HFF-Myc (cell line): ENCODE results near the gene MAST4.
"Not testable (repeated sequence)": the region's sequence is repeated elsewhere in the genome, so short reads cannot be mapped to it uniquely, and the experiment has no call there.

Experiments
- DNase-seq: peaks from one replicate; pipeline ENCODE4 v3.0.0-alpha.2; 2011; ENCODE audit warnings: low read depth; ENCODE audit errors: extremely low read depth
- H3K4me3 ChIP-seq: replicated peaks from 2 replicates; pipeline ENCODE4 v1.5.1; 2011; ENCODE audit warnings: low read depth, mild to moderate bottlenecking, control low read depth, low read length
- TF ChIP-seq, protein P1 (sequence below): IDR thresholded peaks from 2 replicates; pipeline ENCODE4 v1.5.1; 2012; ENCODE audit warnings: mild to moderate bottlenecking, low read depth, low read length, control low read depth; ENCODE audit errors: missing control alignments

MAST4 gene

GRCh38 chr5:66818935-66819328 lies 222.7 kb downstream of the MAST4 start:
- TF ChIP-seq, protein P1, sequence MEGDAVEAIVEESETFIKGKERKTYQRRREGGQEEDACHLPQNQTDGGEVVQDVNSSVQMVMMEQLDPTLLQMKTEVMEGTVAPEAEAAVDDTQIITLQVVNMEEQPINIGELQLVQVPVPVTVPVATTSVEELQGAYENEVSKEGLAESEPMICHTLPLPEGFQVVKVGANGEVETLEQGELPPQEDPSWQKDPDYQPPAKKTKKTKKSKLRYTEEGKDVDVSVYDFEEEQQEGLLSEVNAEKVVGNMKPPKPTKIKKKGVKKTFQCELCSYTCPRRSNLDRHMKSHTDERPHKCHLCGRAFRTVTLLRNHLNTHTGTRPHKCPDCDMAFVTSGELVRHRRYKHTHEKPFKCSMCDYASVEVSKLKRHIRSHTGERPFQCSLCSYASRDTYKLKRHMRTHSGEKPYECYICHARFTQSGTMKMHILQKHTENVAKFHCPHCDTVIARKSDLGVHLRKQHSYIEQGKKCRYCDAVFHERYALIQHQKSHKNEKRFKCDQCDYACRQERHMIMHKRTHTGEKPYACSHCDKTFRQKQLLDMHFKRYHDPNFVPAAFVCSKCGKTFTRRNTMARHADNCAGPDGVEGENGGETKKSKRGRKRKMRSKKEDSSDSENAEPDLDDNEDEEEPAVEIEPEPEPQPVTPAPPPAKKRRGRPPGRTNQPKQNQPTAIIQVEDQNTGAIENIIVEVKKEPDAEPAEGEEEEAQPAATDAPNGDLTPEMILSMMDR = no peak
- H3K4me3 ChIP-seq = no peak overlapping the region

GRCh38 chr5:66820630-66821207 lies 224.5 kb downstream of the MAST4 start:
- no peak for DNase-seq
- TF ChIP-seq, protein P1 = no peak
- H3K4me3 ChIP-seq = no peak overlapping the region

More at GRCh38 chr5:66818935-66819328, 222.7 kb downstream of the MAST4 start:
- DNase-seq = no peak

- no peak overlapping the region for H3K4me3 ChIP-seq
- TF ChIP-seq, protein P1 = no peak
- no peak for DNase-seq
These were observed 225.7 kb downstream of the MAST4 start for GRCh38 chr5:66821688-66822429.

DNA sequence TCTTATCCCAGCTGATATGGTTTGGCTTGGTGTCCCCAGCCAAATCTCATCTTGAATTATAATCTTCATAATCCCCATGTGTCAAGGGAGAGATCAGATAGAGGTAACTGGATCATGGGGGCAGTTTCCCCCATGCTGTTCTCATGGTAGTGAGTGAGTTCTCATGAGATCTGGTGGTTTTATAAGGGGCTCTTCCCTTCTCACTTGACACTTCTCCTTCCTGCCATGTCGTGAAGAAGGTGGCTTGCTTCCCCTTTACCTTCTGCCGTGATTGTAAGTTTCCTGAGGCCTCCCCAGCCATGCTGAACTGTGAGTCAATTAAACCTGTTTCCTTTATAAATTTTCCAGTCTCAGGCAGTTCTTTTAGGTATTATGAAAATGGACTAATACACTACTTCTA lies 226.7 kb downstream of the MAST4 start:
- DNase-seq = not testable (repeated sequence)

GRCh38 chr5:66824476-66824875 lies 228.3 kb downstream of the MAST4 start:
- DNase-seq = no peak
- TF ChIP-seq, protein P1 = no peak
- no peak overlapping the region for H3K4me3 ChIP-seq

More for the DNA sequence above, 226.7 kb downstream of the MAST4 start:
- not testable (repeated sequence) for H3K4me3 ChIP-seq

DNA sequence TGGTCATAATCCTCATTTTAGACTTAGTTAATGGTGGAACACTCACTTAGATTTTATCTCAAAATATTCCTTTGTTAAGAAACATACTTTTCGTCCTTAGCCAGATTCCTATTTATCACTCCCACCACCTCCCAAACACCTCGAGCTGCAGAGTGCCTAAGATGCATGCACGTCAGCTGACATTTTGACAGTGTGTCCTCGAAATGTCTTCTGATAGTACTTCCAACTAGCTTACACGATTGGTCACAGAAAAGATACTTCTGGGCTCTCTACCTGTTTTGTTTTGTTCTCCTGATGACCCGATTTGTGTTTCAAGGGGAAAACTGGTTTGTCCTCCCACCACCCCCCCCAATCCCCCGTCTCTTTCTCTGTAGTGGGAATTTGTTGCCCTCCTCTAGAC lies 230.1 kb downstream of the MAST4 start:
- TF ChIP-seq, protein P1 = no peak
- DNase-seq = no peak
- no peak overlapping the region for H3K4me3 ChIP-seq

DNA sequence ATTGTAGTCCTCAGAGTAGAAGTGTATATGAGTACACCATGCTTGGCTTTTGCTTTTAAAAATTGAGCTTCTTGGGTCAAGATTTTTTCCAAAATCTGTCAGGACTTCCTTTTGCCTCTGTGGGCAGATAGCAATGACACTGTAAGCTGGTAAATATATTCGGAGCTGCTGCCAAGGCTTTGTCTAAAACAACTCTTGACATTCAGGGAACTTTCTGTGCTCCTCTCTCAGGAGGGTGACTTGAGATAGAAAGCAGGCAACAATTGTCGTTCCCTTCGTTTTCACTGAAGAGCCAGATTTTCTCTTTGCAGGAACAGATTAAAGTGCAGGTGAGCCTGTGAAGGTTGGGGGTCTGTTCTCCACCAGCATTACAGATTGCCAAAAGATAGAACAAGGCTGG lies 230.5 kb downstream of the MAST4 start:
- H3K4me3 ChIP-seq = no peak overlapping the region
- TF ChIP-seq, protein P1 = no peak
- no peak for DNase-seq
